OCI-LY1 (cell line): Measurements from ENCODE around the gene GAK.

ENCODE experiments used
- H2AFZ ChIP-seq: fragments of 200-600 bp; sonication (generic), shearing (Covaris generic); 2 replicates; pipeline ENCODE4 v1.6.0; 2014; ENCODE audit warnings: antibody characterized with exemption, mild to moderate bottlenecking, low read length
- H3F3A ChIP-seq: fragments of 200-600 bp; sonication (generic), shearing (Covaris generic); 2 replicates; pipeline ENCODE4 v1.6.0; 2014; ENCODE audit warnings: mild to moderate bottlenecking, antibody characterized with exemption, low read length, moderate library complexity; ENCODE audit not compliant: insufficient read depth
- H3K27ac ChIP-seq: fragments of 200-600 bp; sonication (generic); 2 replicates; pipeline ENCODE4 v1.5.1; 2014; ENCODE audit warnings: low read length, mixed run types, mild to moderate bottlenecking, low read depth; ENCODE audit not compliant: poor library complexity, severe bottlenecking
- H3K27me3 ChIP-seq: fragments of 200-600 bp; sonication (generic); 2 replicates; pipeline ENCODE4 v1.6.0; 2014; ENCODE audit warnings: antibody characterized with exemption, mild to moderate bottlenecking, low read length, moderate library complexity; ENCODE audit not compliant: insufficient read depth
- H3K36me3 ChIP-seq: fragments of 200-600 bp; sonication (generic); 2 replicates; pipeline ENCODE4 v1.6.1; 2014; ENCODE audit warnings: mild to moderate bottlenecking, antibody characterized with exemption, low read length, moderate library complexity, mixed read lengths; ENCODE audit not compliant: insufficient read depth
- H3K4me1 ChIP-seq: fragments of 200-600 bp; sonication (generic); 2 replicates; pipeline ENCODE4 v1.5.1; 2014; ENCODE audit warnings: mild to moderate bottlenecking, low read length, moderate library complexity; ENCODE audit not compliant: insufficient read depth, severe bottlenecking
- H3K4me2 ChIP-seq: fragments of 200-600 bp; sonication (generic), shearing (Covaris generic); 2 replicates; pipeline ENCODE4 v1.6.1; 2014; ENCODE audit warnings: low read length
- H3K4me3 ChIP-seq: fragments of 200-600 bp; sonication (generic); 2 replicates; pipeline ENCODE4 v1.5.1; 2014; ENCODE audit warnings: low read length, low read depth, mild to moderate bottlenecking, mixed read lengths; ENCODE audit not compliant: poor library complexity, severe bottlenecking
- H3K79me2 ChIP-seq: fragments of 200-600 bp; shearing (Covaris generic); 2 replicates; pipeline ENCODE4 v1.6.1; 2016; ENCODE audit warnings: mixed run types, low read length, mixed read lengths; ENCODE audit not compliant: insufficient read depth
- H3K9ac ChIP-seq: fragments of 200-600 bp; sonication (generic), shearing (Covaris generic); 2 replicates; pipeline ENCODE4 v1.6.1; 2014; ENCODE audit warnings: mild to moderate bottlenecking, low read length, mixed read lengths
- H3K9me2 ChIP-seq: fragments of 200-600 bp; sonication (generic), shearing (Covaris generic); 2 replicates; pipeline ENCODE4 v1.6.1; 2014; ENCODE audit warnings: low read depth, mild to moderate bottlenecking, low read length, mixed read lengths
- H3K9me3 ChIP-seq: fragments of 200-600 bp; shearing (Covaris generic); 2 replicates; pipeline ENCODE4 v1.6.1; 2014; ENCODE audit warnings: low read length, mixed read lengths
- H4K20me1 ChIP-seq: fragments of 200-600 bp; sonication (generic), shearing (Covaris generic); 2 replicates; pipeline ENCODE4 v1.6.0; 2016; ENCODE audit warnings: mild to moderate bottlenecking, low read length; ENCODE audit not compliant: insufficient read depth
- EZH2 ChIP-seq: fragments of 200-600 bp; sonication (generic), shearing (Covaris generic); IDR thresholded peaks from 2 replicates; pipeline ENCODE4 v1.8.0; 2017; ENCODE audit warnings: borderline replicate concordance, mixed run types, mild to moderate bottlenecking, antibody characterized with exemption, low read length, moderate library complexity, mixed read lengths
- TF ChIP-seq, protein P1 (sequence below): fragments of 200-600 bp; sonication (generic), shearing (Covaris generic); IDR thresholded peaks from 2 replicates; pipeline ENCODE4 v1.5.1; 2017; ENCODE audit warnings: mild to moderate bottlenecking, antibody characterized with exemption, low read length, moderate library complexity, mixed read lengths

Gene GAK

DNA sequence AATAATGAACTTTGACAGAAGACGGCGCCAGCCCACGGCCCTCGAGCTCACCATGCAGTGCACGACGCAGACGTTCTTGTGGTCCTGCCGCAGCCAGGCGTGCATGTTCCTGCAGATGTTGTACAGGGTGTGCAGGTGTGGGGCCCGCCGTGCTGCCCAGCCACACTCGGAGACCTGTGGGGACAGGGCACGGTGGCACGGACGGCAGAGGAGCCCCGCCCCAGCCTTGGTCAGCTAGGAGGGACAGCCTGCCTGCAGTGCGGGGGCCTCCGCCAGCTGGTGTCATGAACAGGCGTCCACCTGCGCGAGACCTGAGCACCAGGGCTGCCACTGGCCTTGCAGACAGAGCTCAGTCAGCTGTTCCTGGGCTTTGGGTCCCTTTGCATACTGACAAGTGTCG, 49.5 kb downstream of the GAK start:
- Histone ChIP-seq H3K9me3 (no peaks in the 10 kb centered on the region), H2AFZ (no peak overlapping the region), H3K27ac (no peak overlapping the region), H3K9ac (no peak overlapping the region), H3F3A (no peaks in the 10 kb centered on the region), H4K20me1 (no peaks in the 10 kb centered on the region), H3K36me3 (peaks cover 6% of the 10 kb centered on the region; the same call in 1 of the 2 replicates), H3K4me1 (no peaks in the 10 kb centered on the region), H3K79me2 (no peaks in the 10 kb centered on the region), H3K4me3 (no peak overlapping the region), H3K4me2 (no peak overlapping the region), H3K9me2 (no peaks in the 10 kb centered on the region), H3K27me3 (no peaks in the 10 kb centered on the region)
- TF ChIP-seq EZH2 = no peak
- TF ChIP-seq, protein P1, sequence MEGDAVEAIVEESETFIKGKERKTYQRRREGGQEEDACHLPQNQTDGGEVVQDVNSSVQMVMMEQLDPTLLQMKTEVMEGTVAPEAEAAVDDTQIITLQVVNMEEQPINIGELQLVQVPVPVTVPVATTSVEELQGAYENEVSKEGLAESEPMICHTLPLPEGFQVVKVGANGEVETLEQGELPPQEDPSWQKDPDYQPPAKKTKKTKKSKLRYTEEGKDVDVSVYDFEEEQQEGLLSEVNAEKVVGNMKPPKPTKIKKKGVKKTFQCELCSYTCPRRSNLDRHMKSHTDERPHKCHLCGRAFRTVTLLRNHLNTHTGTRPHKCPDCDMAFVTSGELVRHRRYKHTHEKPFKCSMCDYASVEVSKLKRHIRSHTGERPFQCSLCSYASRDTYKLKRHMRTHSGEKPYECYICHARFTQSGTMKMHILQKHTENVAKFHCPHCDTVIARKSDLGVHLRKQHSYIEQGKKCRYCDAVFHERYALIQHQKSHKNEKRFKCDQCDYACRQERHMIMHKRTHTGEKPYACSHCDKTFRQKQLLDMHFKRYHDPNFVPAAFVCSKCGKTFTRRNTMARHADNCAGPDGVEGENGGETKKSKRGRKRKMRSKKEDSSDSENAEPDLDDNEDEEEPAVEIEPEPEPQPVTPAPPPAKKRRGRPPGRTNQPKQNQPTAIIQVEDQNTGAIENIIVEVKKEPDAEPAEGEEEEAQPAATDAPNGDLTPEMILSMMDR = no peak

DNA sequence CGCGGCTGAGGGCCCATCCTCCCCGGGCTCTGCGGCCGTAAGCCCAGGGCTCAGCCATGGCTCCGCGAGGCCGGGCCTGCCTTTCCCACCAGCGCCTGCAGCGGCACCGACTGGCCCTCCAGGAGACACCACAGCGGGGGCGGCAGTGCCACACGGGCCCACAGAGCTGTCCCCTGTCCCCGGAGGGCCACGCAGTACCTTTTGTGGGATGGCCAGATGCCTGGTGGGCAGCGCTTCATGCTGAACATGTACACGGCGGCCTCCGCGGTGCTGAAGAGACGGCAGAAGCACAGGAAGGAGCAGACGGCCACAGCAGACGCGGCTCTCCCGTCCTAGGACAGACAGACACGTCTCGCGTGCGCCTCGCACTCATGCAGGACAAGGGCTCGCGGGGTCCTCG, 50.4 kb downstream of the GAK start:
- peaks cover 6% of the 10 kb centered on the region; the same call in 1 of the 2 replicates for H3K36me3 ChIP-seq
- H4K20me1 ChIP-seq = no peaks in the 10 kb centered on the region
- no peaks in the 10 kb centered on the region for H3K9me2 ChIP-seq
- no peak overlapping the region for H3K27ac ChIP-seq
- TF ChIP-seq, protein P1 = no peak
- TF ChIP-seq EZH2 = no peak
- no peaks in the 10 kb centered on the region for H3F3A ChIP-seq
- no peaks in the 10 kb centered on the region for H3K27me3 ChIP-seq
- H3K4me3 ChIP-seq = no peak overlapping the region
- H3K4me1 ChIP-seq = no peaks in the 10 kb centered on the region
- H2AFZ ChIP-seq = no peak overlapping the region
- no peak overlapping the region for H3K4me2 ChIP-seq
- H3K79me2 ChIP-seq = no peaks in the 10 kb centered on the region
- no peaks in the 10 kb centered on the region for H3K9me3 ChIP-seq
- H3K9ac ChIP-seq = no peak overlapping the region

DNA sequence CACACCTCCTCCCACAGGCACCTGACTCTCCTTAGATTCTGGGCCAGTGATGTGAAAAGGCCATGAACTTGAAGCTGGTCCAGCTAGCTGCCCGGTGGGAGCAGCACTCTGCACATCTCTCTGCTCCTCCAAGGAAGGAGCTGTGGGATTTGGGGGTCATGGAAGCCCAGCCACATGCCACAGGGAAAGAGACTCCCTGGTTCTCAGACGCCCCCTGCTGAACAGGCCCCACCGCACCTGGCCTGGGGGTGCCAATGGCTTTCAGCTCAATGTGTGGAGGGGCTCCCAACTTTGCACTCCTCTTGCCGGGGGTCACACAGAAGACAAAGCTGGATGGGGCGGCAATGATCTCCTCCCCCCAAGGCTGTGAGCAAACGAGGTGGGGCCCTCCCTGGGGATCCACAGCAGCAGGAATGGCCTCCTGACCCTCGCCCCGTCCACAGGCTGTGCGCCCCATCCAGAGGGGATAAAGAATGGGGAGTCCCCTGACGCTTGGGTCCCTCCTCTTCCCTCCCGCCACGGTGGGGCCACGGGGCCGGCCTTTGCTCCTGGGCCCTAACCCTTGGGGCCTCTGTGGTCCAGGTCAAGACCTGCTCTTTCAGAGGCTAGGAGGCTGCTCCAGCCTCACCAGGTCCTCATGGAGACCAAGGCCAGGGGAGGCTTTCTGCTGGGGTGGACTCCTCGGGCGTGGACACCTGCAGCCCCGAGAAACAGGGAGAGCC, 51.3 kb downstream of the GAK start:
- Histone ChIP-seq H3K36me3 (peaks cover 6% of the 10 kb centered on the region; the same call in 1 of the 2 replicates), H3K9me3 (no peaks in the 10 kb centered on the region), H3K27ac (no peak overlapping the region), H3K4me3 (no peak overlapping the region), H3K4me2 (no peak overlapping the region), H3K4me1 (no peaks in the 10 kb centered on the region), H3K27me3 (no peaks in the 10 kb centered on the region), H3K9me2 (no peaks in the 10 kb centered on the region), H3K79me2 (no peaks in the 10 kb centered on the region), H3K9ac (no peak overlapping the region), H4K20me1 (no peaks in the 10 kb centered on the region), H2AFZ (no peak overlapping the region), H3F3A (no peaks in the 10 kb centered on the region)
- no peak for TF ChIP-seq EZH2
- TF ChIP-seq, protein P1 = no peak
